Ishikawa (cell line): ENCODE measurements around the gene SUCNR1.

Experiments
- CEBPB ChIP-seq: IDR thresholded peaks from 2 replicates; pipeline ENCODE4 v1.6.1; 2012
- CREB1 ChIP-seq: IDR thresholded peaks from 2 replicates; pipeline ENCODE4 v1.6.1; 2012; ENCODE audit warnings: low read depth
- EGR1 ChIP-seq: IDR thresholded peaks from 2 replicates; pipeline ENCODE4 v1.6.1; 2012
- EP300 ChIP-seq: IDR thresholded peaks from 2 replicates; pipeline ENCODE4 v1.6.1; 2012; ENCODE audit warnings: borderline replicate concordance
- FOXM1 ChIP-seq: IDR thresholded peaks from 2 replicates; pipeline ENCODE4 v1.6.1; 2012; ENCODE audit warnings: low read depth, borderline replicate concordance
- NFIC ChIP-seq: IDR thresholded peaks from 2 replicates; pipeline ENCODE4 v1.6.1; 2012
- RAD21 ChIP-seq: IDR thresholded peaks from 2 replicates; pipeline ENCODE4 v1.6.1; 2012; ENCODE audit warnings: low read depth
- TCF12 ChIP-seq: IDR thresholded peaks from 2 replicates; pipeline ENCODE4 v1.6.1; 2012; ENCODE audit warnings: low read depth
- TEAD4 ChIP-seq: IDR thresholded peaks from 2 replicates; pipeline ENCODE4 v1.6.1; 2012
- YY1 ChIP-seq: IDR thresholded peaks from 2 replicates; pipeline ENCODE4 v1.6.1; 2012; ENCODE audit warnings: low read depth
- ZBTB7A ChIP-seq: IDR thresholded peaks from 2 replicates; pipeline ENCODE4 v1.6.1; 2012; ENCODE audit warnings: low read depth
- TF ChIP-seq, protein P1 (sequence below): IDR thresholded peaks from 2 replicates; pipeline ENCODE4 v1.6.1; 2012; ENCODE audit warnings: low read depth, mild to moderate bottlenecking
- TF ChIP-seq, protein P2 (sequence below): IDR thresholded peaks from 2 replicates; pipeline ENCODE4 v1.6.1; 2012
- TF ChIP-seq, protein P3 (sequence below): IDR thresholded peaks from 2 replicates; pipeline ENCODE4 v1.6.1; 2012

SUCNR1 gene

DNA sequence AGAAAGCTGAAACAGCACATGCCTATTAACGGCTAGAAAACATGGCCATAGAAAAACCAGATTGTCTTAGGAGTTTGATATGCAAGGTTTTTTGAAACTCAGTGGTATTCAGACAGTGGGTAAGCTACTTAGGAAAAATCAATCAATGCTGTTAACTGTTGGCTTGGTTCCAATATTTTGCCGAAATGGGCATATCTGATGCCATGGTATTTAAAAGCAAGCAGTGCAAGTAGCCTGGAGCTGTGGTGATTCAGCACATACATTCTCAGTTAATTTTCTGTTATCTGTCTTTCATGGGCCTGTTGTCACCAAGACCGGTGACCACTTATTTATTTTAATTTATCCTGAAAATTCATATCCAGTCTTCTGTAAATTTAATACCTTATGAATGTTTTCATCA, 17.3 kb upstream of the SUCNR1 start:
- TF ChIP-seq, protein P1, sequence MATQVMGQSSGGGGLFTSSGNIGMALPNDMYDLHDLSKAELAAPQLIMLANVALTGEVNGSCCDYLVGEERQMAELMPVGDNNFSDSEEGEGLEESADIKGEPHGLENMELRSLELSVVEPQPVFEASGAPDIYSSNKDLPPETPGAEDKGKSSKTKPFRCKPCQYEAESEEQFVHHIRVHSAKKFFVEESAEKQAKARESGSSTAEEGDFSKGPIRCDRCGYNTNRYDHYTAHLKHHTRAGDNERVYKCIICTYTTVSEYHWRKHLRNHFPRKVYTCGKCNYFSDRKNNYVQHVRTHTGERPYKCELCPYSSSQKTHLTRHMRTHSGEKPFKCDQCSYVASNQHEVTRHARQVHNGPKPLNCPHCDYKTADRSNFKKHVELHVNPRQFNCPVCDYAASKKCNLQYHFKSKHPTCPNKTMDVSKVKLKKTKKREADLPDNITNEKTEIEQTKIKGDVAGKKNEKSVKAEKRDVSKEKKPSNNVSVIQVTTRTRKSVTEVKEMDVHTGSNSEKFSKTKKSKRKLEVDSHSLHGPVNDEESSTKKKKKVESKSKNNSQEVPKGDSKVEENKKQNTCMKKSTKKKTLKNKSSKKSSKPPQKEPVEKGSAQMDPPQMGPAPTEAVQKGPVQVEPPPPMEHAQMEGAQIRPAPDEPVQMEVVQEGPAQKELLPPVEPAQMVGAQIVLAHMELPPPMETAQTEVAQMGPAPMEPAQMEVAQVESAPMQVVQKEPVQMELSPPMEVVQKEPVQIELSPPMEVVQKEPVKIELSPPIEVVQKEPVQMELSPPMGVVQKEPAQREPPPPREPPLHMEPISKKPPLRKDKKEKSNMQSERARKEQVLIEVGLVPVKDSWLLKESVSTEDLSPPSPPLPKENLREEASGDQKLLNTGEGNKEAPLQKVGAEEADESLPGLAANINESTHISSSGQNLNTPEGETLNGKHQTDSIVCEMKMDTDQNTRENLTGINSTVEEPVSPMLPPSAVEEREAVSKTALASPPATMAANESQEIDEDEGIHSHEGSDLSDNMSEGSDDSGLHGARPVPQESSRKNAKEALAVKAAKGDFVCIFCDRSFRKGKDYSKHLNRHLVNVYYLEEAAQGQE: no peak

DNA sequence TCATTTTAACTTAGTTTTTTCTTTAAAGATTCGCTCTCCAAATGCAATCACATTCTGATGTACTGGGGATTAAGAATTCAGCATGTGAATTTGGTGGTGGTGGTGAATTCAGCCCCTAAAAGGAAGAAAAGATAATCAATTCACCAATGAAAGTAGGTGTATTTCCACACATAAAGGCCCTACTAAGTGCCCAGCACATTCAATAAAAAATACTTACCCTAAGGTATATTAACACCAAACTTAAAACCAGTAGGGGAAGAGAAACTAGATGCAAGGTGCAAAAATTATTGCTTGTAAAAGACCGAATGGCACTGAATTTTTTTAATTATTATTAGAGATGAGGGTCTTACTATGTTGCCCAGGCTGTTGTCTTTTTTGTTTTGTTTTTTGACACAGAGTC, 16.8 kb upstream of the SUCNR1 start:
- TF ChIP-seq YY1 (no peak), CEBPB (no peak), FOXM1 (no peak)

DNA sequence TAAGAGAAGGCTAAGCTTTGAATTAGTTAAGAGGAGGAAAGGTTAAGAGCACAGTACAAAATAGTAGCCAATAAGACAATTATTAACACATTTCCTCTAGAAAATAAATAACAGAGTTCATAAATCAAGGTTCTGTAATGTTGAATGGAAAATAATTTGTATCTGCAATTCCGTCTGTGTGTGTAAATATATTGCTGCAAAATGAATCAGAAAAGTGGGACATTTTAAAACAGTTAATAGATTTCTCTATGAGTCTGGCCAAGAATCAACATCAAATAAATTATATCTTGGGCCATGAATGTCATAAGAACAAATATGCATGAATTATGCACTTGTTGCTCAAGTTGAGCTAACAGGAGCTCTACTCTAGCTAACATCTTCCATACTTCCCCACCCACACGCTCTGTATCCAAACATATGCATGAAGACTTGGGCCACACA, 14.2 kb upstream of the SUCNR1 start:
- TF ChIP-seq RAD21 (no peak), NFIC (no peak), FOXM1 (no peak), EP300 (no peak), ZBTB7A (no peak)

DNA sequence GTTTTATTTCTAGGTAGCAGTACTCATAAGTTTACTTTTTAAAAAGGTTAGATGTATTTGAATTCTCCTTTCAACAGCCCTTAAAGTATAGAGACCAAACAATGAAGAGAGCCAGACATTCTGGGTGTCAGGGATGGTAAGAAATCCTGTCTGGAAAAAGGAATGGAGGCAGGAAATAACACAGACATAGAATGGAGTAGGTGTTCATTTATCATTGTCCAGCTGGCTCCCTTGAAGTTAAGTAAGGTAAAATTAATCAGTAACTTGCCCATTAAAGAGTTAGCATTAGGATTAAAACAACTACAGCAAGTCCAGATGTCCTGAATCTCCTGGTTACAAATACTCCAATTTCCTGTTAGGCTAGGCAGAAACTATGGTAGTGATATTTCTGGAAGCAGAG, 13.5 kb upstream of the SUCNR1 start:
- TF ChIP-seq RAD21: no peak
- TF ChIP-seq TEAD4: no peak
- no peak for TF ChIP-seq CEBPB
- TF ChIP-seq EGR1: no peak
- TF ChIP-seq, protein P2, sequence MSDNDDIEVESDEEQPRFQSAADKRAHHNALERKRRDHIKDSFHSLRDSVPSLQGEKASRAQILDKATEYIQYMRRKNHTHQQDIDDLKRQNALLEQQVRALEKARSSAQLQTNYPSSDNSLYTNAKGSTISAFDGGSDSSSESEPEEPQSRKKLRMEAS: no peak
- no peak for TF ChIP-seq TCF12
- no peak for TF ChIP-seq CREB1
- TF ChIP-seq, protein P3, sequence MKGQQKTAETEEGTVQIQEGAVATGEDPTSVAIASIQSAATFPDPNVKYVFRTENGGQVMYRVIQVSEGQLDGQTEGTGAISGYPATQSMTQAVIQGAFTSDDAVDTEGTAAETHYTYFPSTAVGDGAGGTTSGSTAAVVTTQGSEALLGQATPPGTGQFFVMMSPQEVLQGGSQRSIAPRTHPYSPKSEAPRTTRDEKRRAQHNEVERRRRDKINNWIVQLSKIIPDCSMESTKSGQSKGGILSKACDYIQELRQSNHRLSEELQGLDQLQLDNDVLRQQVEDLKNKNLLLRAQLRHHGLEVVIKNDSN: no peak
- TF ChIP-seq EP300: no peak
- TF ChIP-seq, protein P1: no peak
- no peak for TF ChIP-seq YY1
- TF ChIP-seq NFIC: no peak
- no peak for TF ChIP-seq FOXM1

DNA sequence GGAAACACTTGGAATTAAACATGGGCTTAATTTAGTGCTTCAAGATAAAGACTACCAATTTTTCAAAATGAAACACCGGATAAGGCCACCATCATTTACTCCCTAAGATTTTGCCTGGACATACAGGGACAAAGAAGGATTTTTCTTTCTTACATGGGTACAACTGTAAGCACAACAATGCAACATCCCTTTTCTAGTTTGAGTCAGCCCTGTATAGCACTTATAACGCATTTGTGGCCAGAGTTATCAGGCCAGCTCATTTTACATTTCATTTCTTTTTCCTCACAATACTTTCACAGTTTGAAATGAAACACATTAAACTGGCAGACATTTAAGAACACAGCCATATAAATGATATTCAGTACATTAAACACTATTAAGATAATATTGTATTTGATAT, 9.8 kb upstream of the SUCNR1 start:
- TF ChIP-seq EGR1 (no peak), TCF12 (no peak), YY1 (no peak), EP300 (no peak), RAD21 (no peak), ZBTB7A (no peak), NFIC (no peak)
- TF ChIP-seq, protein P1: no peak
- TF ChIP-seq, protein P3: no peak
- TF ChIP-seq, protein P2: no peak
